HCEC 1CT (cell line): ENCODE data around the gene DQX1.

Source experiments
- DNase-seq: peaks from one replicate; pipeline ENCODE4 v3.0.0-alpha.2; 2017

DQX1 gene

GRCh38 chr2:74554820-74555531 lies 28.9 kb upstream of the DQX1 start:
- DNase-seq, result peak; percentile 13

- DNase-seq, result peak; percentile 90
Measured at GRCh38 chr2:74553892-74554819, 28.1 kb upstream of the DQX1 start, which contains the start of the genes DOK1 and LOXL3. TSS of gene DOK1 (plus strand) at chr2:74554720. CDS start at chr2:74554755, 35 bp downstream. TSS of gene LOXL3 (minus strand) at chr2:74553942. CDS start at chr2:74552634, 1,308 bp downstream.

- DNase-seq, result no peak
Measured at GRCh38 chr2:74552914-74553811, 27.1 kb upstream of the DQX1 start.

GRCh38 chr2:74551942-74552913 lies 26.2 kb upstream of the DQX1 start:
- DNase-seq, result no peak

GRCh38 chr2:74551530-74551929 lies 25.5 kb upstream of the DQX1 start:
- DNase-seq, result no peak

DNA sequence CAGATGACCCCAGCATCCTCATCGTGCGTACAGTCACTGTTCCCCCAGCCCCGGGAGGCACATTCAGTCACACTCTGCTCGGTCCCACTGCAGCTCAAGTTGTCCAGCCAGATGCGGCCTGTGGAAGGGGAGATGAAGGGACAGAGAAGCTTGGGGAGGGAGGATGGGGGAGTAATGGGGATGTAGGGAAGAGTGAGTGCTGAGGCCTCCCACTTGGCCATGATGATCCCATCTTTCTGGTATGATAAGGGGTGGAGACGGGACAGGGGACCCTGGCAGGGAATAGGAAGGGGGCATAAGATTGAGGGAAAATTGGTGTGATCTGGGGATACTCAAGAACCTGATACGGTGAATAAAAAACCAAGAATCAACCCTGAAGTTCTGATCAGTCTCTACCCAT lies 24.2 kb upstream of the DQX1 start:
- no peak for DNase-seq

DNA sequence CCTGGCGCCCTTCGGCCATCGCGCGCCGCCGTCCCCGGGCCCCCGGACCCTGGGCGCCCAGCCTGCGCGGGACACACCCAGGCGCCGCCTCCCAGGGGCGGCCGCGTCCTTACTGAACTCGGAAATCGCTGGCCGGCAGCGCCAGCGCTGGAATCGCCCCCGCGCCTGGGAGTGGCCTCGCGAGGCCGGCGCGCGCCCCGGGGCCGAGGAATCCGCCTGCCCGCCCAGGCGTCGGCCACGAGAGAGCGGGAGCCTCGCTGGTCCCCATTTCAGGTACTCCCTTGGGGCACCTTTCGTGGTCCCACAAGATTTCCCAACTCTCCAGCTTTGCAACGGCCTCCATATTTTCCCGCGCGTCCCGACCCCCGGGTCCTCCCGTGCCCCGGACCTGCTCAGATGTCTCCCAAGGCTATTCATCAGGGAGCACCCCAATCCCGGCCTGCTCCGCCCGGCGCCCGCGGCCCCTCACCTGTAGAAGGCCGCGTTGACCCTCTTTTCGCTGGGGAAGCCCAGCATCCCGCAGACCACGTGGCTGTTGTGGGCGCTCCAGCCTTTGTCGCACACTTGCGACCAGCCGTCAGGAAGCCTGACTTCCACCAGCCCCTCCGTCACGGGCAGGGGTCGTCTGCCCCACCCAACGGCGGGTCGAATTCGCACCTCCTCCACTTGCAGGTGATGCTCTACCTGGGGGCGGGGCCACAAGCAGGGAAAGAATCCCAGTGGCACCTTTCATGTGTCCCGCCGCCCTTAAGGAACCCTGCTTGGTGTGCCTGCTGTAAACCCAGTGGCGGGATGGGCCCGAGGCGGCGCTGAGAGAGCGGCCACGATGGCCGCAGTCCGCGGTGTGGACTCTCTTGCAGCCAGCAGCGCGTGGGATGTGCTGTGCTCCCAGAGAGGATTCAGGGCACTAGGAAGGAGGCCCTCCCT lies 23.1 kb upstream of the DQX1 start:
- peak; percentile 55 for DNase-seq

- DNase-seq, result no peak
Measured at GRCh38 chr2:74548285-74548899, 22.4 kb upstream of the DQX1 start.

DNA sequence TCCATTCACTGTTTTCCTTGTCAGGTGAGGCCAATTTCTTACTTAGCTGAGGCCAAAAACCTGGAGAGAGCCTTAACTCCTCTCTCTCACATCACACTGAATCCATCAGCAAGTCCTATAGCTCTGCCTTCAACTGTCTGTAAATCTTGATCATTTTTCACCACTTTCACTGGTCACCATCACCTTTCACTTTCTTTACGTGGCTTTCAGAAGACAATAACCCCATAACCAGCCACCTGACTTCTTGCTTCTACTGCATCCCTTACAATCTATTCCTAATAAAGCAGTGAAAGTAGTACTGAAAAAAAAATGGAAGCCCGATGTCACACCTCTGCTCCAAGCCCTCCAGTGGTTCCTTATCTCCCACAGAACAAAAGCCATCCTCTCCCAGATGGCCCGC lies 20.0 kb upstream of the DQX1 start:
- DNase-seq, result no peak

- no peak for DNase-seq
Measured at GRCh38 chr2:74544634-74545033, 18.6 kb upstream of the DQX1 start.

GRCh38 chr2:74542978-74543377 lies 16.9 kb upstream of the DQX1 start:
- no peak for DNase-seq

GRCh38 chr2:74540291-74540690 lies 14.3 kb upstream of the DQX1 start:
- DNase-seq, result no peak

GRCh38 chr2:74538881-74539339 lies 12.9 kb upstream of the DQX1 start:
- no peak for DNase-seq

DNA sequence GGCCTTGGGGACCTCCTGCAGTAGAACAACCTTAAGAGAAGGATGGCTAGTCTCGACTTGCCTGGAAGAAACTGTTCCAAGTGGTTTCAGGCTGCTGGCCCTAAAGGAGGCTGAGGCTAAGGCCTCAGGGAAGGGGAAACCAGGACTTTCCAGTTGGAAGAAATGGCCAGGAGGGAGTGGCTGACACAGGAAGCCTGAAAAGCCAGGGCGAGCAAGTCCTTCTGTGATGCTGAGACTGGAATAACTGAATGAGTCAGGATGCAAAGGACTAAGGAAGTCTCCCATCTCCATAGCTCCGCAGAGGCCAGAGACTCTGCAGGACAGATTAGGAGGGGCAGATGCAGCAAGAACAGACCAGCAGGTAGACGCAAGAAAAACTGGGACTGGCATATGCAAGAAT lies 11.1 kb upstream of the DQX1 start:
- no peak for DNase-seq

DNA sequence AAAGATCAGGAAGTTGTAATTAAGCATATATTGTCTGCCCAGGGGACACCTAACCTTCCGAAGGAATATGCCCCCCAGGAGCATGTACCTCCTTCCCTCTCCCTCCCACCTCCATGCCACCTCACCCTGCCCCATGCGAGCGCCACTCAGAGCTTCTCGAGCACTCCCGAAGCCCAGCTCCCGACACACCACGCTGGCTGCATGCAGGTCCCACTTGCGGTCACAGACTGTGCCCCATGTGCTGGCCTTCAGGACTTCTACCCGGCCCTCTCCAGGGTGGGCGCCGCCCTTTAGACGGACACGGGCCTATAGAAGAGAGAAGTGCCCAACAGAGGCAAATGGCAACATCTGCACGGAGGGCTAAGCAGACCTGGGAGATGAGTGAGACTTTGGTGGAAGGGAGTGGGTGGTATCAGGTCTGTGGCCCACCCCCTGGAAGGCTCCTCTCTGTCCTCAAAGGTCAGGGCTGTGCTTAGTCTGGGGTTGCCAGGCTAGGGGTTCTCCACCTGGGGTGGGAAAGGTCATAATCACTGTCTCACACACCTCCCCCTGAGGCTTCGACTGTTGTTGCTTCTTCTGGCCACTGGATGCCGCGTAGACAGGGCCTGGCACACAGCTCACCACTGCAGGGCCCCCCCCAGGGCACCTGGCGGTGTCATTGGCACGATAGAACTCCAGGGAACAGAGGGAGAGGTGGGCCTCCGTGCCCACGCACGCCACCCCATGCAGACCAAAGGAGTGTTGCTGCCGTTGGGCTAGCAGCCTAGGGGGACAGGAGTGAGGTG lies 10.3 kb upstream of the DQX1 start:
- no peak for DNase-seq

GRCh38 chr2:74535440-74535965 lies 9.5 kb upstream of the DQX1 start:
- no peak for DNase-seq

DNA sequence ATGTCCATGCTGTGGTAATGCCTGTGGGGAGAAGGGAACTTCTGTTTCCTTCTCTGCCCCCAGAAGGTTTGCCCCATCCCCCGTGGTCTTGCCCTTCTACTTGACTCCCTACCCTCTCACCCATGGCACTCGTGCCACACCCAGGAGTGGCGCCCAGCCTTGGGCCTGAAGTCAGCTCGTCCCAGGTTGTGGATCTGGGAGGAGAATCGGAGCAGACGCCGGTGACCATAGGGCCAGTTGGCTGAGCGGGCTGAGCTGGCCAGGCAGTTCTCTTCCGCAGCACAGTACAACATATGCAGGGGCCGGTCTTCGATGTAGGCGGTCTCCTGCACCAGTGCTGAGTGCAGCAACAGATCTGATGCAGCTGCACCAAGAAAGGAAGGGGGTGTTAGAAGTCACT lies 8.4 kb upstream of the DQX1 start:
- peak; percentile 27 for DNase-seq

GRCh38 chr2:74533464-74533863 lies 7.4 kb upstream of the DQX1 start:
- DNase-seq, result no peak

DNA sequence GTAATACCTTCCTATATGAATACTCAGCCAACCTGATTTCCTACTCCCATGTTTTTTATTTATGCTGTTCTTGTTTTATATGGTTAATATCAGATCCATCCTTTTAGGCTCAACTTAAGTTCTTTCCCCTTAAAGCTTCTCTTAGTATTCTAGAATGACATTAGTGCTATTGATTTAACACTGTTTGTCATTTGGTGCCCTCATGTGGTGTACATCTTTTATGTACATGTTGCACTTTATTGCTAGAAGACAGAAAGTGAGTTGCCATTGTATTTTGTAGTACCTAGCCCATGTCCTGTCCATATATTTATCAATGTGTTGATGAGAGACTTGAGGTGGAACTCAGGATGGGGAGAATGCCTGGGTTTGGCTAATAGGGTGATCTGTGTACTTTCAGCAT lies 6.2 kb upstream of the DQX1 start:
- DNase-seq, result peak; percentile 52
